CD4-positive, alpha-beta T cell treated with Interleukin-12 subunit alpha and Interleukin-12 subunit beta, for 1 hour (primary cell): Measurements from ENCODE around the gene ADAMTSL2.
A peak's percentile ranks its signal among the peaks of the same experiment; 100 is the strongest.

ENCODE experiments used
- DNase-seq: peaks from one replicate; pipeline ENCODE4 v3.0.0-alpha.2; 2020

Gene ADAMTSL2

DNA sequence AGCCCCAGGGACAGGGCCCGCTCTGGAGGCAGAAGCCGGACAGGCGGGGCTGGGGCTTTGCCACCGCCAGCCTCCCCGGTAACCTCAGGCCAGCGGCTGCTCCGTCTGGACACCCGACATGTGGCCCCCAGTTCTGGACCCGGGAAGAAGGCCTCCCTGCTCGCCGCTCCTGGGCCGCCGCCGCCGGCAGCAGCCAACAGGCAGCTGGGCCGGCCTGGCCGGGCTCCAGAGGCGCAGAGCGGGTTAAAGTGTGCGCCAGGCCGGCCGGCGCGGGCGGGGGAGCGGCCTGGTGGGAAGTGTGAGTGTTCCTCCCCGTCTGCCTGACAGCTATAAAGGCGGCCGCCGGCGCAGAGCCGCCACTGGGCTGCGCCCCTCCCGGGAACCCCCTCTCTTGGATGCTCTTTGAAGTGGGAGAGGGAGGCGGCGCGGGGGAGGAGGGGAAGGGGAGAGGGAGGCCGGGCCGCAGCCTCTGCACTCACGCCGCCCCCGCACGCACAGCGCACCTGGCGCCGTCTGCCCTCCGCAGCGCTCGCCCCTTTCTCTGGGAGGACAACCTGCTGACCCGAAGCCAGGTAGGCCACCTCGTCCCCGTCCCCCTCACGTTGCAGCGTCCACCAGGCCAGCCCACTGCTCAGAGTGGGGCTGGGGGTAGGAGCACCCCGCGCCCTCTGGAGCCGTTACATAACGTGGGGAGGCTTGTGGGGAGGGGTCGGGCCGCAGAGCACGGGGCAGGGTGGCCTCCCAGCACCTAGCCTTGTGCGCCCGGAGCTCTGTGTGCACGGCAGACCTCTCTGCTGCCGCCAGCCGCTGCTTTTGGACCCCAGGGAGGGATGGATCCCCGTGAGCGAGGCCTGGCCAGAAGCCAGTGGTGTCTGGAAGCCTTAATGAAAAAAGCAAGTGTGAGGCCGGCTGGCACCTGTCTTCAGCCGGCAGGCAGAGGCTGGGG lies at the start of gene ADAMTSL2:
Gene ADAMTSL2 (plus strand): TSS at position 359 of the 946 bp plus-strand sequence. CDS start 2,009 bp downstream, outside the sequence.
- peak; percentile 42 for DNase-seq

DNA sequence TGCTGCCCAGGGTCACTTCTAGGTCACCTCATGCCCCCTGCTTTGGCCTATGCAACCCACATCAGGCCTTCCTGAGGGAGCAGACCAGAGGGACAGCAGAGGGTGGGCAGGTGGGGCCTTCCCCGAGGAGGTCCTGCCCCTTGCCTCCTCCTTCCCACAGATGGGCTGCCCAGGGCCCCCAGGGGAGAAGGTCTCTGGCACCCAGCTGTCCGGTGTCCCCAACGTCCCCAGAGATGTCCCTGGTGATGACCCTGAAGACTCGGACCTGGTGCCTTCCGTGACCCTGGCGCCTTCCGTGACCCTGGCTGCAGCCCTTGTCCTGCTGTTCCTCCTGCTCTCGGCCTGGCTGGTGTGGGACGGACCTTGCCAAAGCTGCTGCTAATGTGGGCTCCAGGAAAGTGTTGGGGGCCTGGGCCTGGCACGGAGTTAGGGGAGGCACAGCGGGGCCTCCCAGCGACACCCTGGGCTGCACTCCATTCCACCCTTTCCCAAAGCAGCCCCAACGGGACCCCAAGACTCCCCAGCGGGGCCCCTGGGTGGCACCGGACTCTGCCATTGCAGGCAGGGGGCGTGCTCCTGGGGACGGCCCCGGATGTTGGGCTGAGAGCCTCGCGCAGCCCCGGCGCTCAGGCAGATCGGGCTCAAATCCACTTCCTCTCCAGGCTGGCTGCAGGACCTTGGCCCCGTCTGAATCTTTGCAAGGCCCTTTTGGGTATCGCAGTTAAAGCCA lies 48.8 kb upstream of the ADAMTSL2 start:
- DNase-seq = no peak

- no peak for DNase-seq
Observed at GRCh38 chr9:133487331-133487725, 47.2 kb upstream of the ADAMTSL2 start.

- no peak for DNase-seq
Observed at GRCh38 chr9:133488686-133489252, 45.7 kb upstream of the ADAMTSL2 start.

- no peak for DNase-seq
Observed at GRCh38 chr9:133489253-133490190, 45.0 kb upstream of the ADAMTSL2 start.

DNA sequence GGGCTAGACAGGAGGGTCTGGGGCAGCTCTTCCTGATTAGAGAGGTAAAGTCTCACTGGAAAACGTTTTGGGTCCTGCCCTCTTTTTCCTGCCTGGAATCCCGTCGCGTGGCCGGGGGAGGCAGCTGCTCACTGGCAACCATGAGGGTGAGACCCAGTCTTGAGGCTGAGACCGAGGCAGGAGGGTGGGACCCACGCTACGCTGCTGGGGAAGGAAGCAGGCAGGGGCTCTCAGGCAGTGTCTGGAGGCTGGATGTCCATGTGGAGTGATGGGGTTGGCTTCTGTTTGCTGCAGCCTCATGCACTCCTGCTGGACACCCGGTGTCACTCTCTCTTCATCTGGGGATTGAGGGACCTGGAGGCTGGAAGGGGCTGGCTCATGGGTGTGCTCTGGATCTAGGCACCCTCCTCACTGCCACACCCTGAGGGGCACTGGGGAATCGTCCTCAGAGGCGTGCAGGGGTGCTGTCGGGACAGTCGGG lies 44.3 kb upstream of the ADAMTSL2 start:
- DNase-seq = no peak

- DNase-seq = no peak
Observed at GRCh38 chr9:133490865-133491655, 43.4 kb upstream of the ADAMTSL2 start.

- no peak for DNase-seq
Observed at GRCh38 chr9:133491656-133491925, 42.9 kb upstream of the ADAMTSL2 start.

GRCh38 chr9:133492061-133493021 lies 42.2 kb upstream of the ADAMTSL2 start:
- DNase-seq = no peak

DNA sequence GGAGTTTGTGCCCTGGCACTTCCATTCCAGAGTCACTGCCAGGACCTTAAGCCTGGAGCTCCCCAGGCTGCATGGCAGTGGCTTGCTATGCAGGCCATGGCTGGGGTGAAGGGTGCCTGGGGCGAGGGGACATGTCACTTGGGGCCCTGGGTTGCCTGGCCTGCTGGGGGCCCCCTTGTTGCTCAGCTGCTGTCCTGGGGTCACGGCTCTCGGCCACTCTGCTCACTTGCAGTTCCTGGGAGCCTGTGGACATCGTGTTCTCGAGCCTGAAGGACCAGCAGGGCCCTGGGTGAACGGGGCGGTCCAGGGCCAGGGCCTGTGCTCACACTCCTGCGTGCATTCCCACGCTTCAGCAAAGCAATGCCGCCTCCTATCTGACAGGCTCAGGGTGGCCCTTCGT lies 41.1 kb upstream of the ADAMTSL2 start:
- no peak for DNase-seq

DNA sequence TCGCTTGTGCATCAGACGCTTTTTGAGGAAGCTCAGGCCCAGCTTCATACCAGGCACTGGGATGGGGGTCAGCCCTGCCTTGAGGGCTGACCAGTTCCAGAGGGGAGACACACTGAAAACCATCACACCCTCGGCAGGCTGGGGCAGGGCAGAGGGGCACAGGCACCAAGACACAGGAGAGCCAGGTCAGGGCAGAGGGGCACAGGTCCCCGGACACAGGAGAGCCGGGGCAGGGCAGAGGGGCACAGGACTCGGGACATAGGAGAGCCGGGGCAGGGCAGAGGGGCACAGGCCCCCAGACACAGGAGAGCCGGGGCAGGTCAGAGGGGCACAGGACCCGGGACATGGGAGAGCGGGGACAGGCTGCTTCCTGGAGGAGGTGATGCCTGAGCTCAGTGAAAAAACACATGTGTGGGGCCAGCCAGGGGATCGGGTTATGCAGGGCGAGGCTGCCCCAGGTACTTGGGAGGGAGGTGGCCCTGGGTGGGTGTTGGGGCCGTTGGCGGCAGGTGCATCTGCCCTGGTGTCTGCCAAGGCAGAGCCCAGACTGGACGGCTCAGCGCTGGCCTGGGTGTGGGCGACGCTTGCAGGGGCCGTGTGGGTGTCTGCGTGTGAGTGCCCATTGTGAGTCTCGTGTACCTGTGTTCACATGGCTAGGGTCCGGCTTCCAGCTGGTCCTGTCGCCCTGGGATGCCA lies 40.5 kb upstream of the ADAMTSL2 start:
- DNase-seq = no peak

- DNase-seq = no peak
Observed at GRCh38 chr9:133494636-133495326, 39.7 kb upstream of the ADAMTSL2 start.

GRCh38 chr9:133495327-133496293 lies 38.9 kb upstream of the ADAMTSL2 start:
- DNase-seq = no peak

DNA sequence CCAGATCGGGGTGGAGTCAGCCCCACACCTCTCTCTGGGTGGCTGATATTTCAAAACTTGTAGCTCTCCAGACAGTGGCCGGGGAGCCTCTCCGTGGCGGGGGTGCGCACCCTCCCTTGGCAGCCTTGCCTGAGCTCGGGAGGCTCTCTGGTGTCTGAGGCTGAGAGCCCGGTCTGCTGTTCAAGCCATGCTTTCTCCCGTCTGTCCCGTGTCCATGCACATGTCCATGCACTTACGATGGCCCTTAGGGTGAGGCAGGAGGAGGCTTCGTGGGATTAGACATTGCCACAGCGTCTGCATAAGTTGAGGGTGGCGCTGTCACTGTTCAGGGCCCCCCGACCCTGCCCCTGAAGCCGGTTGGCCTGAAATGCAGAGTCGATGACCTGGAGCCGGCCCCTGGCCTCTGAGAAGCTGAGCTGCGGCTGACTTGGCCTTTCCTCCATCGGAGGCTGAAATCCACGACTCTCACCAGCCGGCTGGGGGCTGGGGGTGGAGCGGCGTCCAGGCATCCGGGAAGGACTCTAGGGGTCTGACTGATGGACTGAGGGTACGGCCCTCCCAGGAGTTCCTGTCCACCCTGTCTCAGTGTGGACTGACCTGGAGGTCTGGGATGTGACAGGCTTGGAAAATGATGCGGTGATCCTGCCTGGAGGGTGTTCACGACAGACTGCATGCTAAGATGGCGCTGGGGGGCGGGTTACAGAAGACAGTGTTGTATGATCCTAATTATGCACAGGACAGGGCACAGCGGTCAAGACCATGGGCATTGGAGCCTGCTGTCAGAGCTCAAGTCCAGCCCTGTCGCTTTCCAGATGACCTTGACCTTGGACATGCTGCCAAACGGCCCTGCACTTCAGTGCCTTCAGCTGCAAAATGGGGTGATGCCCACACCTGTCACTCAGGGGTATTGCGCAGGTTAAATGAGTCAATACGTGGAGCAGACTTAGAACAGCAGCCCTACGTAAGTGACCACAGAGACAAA lies 37.4 kb upstream of the ADAMTSL2 start:
- no peak for DNase-seq

- DNase-seq = no peak
Observed at GRCh38 chr9:133499132-133499891, 35.2 kb upstream of the ADAMTSL2 start.

DNA sequence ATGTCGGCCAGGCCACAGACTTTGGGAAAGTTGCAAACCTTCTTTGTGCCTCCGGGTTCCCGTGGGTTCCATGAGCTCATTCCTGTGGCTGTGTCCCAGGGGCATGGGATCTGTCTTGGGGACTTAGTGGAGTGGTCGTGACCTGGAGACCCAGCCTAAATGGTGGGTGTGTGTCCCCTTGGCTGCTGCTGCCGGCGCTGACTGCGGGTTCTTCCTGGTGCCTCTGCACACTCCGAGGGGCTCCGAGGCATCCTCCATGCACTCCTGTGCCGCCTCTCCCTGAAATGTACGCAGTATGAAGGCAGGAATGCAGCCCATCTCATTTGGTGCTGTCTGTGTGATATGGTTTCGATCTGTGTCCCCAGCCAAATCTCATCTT lies 34.6 kb upstream of the ADAMTSL2 start:
- no peak for DNase-seq
